ENCODE data around the gene BIRC3.

BIRC3 gene

DNA sequence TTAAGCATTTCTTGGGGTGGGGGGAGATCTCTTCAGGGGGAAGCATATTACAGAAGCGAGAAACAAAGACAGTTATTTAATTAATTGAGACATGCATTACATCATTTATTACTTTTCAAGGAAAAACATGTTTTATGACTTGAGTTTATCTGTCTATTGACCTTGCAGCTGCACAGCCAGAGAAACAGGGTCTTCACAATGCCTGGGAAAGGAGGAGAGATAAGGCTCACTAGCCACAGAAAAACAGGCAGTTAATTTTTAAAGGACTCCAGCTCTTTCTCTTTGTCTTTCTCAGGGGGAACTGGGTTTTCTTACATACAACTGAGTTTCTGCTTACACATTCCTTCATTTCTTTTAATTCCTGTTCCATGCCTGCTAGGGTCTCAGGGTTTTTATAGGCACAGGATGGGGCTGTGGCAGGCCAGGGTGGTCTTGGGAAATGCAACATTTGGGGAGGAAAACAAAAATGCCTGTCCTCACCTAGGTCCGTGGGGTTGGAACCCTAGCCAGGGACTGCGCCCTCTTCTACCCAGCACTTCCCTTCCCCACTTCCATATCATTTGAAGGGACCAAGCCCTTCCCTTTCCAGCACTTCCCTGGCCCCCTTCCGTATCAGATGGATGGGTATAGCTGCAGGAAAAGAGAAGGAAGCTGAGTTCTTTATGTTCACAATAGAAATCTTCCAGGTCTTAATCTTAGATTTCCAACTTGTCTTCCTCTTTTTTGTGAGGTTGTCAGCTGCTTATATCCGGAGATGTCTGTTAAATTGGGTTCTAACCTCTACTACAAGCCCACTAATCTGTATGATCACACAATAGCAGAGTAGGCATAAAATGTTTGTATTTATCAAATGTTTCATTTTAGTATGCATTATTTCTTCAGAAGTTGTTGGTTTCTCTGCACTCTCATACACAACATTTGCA lies 68.1 kb downstream of the BIRC3 start:
- no peak for ATAC-seq
- Mint-ChIP-seq H3K27me3 (no peaks in the 10 kb centered on the region), H3K4me3 (no peak overlapping the region), H3K36me3 (ENCODE audit: low read depth) (peaks cover 44% of the 10 kb centered on the region), H3K4me1 (peaks cover 22% of the 10 kb centered on the region), H3K9me3 (no peaks in the 10 kb centered on the region), H3K27ac (no peak overlapping the region)
- DNase-seq: no peak

DNA sequence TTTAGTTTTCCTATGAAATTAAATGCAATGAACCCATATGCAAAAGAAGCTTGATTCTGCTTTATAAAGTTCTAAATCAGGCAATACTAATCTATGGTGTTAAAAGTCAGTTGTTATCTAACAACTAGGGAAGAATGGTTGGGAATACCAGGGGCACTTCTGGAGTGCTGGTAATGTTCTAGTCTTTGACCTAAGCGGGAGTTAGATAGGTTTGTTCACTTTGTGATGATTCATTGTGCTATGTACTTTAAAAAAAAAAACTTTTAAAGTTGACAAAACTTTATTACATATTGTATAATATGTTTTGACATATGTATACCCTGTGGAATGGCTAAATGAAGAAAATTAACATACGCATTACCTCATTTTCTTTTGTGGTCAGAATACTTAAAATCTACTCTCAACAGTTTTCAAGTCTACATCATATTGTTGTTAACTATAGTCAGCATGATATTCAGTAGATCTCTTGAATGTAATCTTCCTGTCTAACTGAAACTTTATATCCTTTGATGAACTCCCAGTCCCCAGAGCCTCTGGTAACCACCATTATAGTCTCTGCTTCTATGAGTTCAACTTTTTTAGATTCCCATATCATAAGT lies 69.0 kb downstream of the BIRC3 start:
- ATAC-seq (no peak), DNase-seq (no peak)
- no peak overlapping the region for H3K4me3 Mint-ChIP-seq
- peaks cover 40% of the 10 kb centered on the region for H3K36me3 Mint-ChIP-seq (ENCODE audit: low read depth)
- H3K27ac Mint-ChIP-seq: no peak overlapping the region
- peaks cover 27% of the 10 kb centered on the region for H3K4me1 Mint-ChIP-seq
- no peaks in the 10 kb centered on the region for H3K27me3 Mint-ChIP-seq
- no peaks in the 10 kb centered on the region for H3K9me3 Mint-ChIP-seq

DNA sequence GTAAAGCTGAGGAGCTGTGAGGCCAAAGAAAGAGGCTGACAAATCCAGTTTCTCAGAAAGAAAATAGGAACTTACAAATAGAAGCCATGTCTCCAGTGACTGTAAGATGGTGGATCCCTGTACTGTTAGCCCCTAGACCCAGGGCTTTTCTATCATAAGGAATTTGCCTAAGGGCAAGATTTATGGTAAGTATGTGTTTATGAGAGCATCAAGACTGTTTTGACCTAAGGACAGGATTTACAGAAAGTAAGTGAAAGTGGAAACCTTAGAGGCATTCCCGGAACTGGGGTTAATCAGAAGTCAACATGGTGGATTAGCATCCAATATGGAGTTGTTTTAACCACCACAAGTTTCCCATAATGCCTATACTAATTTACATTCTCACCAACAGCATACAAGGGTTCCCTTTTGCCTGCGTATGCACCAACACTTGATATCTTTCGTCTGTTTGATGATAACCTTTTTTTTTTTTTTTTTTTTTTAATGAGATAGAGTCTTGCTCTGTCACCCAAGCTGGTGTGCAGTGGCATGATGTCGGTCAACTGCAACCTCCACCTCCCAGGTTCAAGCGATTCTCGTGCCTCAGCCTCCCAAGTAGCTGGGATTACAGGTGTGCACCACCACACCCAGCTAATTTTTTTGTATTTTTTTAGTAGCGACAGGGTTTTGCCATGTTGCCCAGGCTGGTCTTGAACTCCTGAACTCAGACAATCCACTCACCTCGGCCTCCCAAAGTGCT lies 69.9 kb downstream of the BIRC3 start:
- ATAC-seq (no peak), DNase-seq (no peak)
- Mint-ChIP-seq H3K4me3 (no peak overlapping the region), H3K27me3 (no peaks in the 10 kb centered on the region), H3K9me3 (no peaks in the 10 kb centered on the region), H3K36me3 (ENCODE audit: low read depth) (peaks cover 35% of the 10 kb centered on the region), H3K27ac (no peak overlapping the region), H3K4me1 (peaks cover 32% of the 10 kb centered on the region)

Data from activated naive CD8-positive, alpha-beta T cell treated with anti-CD3 and anti-CD28 coated beads, Interleukin-2, amount 50 U/mL, for 24 hours (primary cell).